GM18508 (cell line): Measurements from ENCODE around the gene ZNF416.

ENCODE experiments used
- ATAC-seq: cut with Tn5 transposase; IDR thresholded peaks from one replicate; pipeline ENCODE4 v1.9.1; 2021; ENCODE audit warnings: moderate number of reproducible peaks; ENCODE audit not compliant: insufficient read depth, unreplicated experiment

Gene ZNF416

DNA sequence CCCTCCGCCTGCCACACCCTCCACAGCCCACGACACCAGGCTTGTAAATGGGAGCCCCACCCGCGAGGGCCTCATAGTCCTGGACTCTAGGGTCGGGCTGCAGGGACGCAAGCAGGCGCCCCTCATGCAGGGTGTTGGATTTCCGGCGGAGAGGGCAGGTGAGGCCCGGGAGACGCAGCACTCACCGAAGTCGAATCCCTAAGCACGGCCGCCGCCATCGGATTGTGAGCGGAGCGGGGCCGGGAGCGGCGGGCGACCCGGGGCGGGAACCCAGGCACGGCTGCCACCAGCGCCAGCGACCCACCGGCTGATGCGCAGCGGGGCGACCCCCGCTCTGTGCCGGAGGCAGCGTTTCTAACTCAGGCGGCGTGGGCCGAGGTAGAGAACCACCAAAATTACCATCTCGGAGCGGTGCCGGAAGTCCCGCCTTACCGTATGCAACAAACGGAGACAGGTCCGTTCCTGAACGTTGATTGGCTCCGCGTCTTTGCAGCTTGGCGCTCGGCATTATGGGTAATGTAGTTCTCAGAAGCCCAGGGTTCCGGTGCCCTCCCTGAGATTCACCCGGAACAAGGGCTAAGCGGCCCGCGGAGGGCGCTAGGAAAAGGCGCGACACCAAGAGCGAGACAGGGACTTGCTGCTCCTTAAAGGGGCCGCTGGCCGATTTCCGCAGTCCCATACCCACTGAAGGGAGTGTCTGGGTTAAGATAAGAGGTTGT lies at the start of gene ZNF416:
Gene ZNF416, minus strand, starts transcription at position 425 of the 719 bp plus-strand sequence. Its CDS starts 207 bp downstream, at position 218.
- ATAC-seq: peak; percentile 94

DNA sequence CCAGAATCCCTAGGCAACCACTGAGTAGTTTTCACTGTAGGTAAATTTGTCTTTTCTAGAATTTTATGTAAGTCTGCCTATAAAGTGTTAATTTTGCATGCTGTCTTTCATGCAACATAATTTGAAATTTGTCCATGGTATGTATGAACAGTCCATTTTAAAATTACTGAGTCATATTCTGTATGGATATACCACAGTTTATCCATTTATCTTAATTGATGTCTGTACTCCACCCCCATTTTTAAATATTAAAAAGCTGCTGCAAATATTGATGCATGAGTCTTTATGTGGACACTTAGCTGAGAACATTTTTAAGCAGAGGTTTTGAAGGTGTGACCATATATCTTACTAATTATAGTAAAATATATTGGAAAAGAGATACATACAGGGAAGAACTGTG lies 44.4 kb upstream of the ZNF416 start:
- no peak for ATAC-seq

DNA sequence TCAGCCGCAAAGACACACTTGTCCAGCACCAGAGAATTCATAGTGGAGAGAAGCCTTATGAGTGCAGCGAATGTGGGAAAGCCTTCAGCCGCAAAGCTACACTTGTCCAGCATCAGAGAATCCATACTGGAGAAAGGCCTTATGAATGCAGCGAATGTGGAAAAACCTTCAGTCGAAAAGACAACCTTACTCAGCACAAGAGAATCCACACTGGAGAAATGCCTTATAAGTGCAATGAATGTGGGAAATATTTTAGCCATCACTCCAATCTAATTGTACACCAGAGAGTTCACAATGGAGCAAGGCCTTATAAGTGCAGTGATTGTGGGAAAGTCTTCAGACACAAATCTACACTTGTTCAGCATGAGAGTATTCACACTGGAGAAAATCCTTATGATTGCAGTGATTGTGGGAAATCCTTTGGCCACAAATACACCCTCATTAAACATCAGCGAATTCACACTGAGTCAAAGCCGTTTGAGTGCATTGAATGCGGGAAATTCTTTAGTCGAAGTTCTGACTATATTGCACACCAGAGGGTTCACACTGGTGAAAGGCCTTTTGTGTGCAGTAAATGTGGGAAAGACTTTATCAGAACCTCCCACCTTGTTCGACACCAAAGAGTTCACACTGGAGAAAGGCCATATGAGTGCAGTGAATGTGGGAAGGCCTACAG lies 42.1 kb upstream of the ZNF416 start:
- no peak for ATAC-seq

DNA sequence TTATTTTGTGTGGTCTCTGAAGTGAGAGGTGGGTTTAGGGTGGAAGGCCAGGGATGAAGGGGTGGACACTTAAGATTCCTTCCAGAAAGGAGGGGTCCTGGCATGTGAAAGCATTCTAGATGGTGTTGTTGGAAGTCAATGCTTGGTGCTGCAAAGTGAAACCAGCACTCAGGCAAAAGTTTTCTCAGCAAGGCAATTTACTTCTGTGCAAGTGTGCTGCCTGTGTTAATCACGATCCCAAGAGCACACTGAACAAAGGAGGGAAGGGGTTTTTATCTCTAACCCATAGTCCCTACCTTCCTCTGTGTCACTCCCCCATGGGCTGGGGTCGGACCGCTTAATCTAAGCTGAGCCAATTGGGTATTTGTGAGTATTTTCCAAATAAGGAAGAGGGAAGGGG lies 36.6 kb upstream of the ZNF416 start:
- ATAC-seq: no peak

DNA sequence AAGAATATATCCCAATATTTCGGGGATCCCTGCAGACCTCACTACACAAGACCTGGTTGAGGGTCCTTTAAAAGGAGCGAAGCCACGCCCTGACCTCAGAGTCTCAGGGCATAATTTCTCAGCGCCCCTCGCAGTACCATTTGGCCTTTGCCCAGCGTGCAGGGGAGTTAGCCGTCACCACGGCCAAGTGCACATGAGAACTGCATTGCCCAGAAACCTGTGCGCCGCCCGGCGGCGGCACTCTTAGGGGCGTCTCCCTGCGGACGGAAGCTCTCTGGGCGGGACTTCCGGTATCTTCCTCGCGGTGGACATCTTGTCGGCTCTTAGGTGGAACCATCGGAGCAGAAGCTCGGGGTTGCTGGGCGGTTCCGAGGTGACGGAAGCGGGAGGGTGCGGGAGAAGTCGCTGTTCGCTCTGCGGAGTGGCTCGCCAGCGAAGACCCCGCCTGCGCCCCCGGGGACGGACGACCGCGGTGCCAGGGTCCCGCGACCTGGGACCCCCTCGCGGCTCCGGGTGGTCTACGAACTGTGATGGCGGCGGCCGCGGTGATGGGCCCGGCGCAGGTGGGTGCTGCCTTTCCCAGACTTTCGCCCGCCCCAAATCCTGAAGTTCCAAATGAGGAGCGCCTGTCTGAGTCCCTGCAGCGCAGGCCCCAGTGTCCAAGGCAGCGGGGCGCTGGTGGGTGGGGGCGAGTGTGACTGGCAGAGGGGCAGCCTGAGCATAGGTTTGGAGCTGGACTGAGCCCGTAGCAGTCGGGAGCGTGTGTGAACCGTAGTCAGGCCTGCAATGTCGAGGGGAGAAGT lies 35.4 kb upstream of the ZNF416 start, which contains the start of gene ZNF134:
Gene ZNF134, plus strand, starts transcription at position 302 of the 803 bp plus-strand sequence. CDS start 5,227 bp downstream, outside the sequence.
- peak; percentile 89 for ATAC-seq

DNA sequence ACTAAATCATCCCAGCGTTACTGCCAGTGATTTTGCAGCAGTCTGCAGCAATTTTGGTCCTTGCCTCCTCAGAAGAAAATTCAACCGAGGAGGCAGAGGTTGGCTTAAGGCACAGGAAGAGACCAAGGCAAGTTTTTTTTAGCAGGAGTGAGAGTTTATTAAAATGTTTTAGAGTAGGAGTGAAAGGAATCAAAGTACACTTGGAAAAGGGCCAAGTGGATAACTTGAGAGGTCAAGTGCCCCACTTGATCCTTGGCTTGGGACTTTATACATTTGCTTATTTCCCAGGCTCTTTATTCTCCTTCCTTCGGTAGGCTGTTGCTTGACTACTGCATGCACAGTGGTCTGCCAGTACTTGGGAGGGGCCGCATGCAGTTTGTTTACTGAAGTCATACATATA lies 32.4 kb upstream of the ZNF416 start:
- ATAC-seq: no peak

DNA sequence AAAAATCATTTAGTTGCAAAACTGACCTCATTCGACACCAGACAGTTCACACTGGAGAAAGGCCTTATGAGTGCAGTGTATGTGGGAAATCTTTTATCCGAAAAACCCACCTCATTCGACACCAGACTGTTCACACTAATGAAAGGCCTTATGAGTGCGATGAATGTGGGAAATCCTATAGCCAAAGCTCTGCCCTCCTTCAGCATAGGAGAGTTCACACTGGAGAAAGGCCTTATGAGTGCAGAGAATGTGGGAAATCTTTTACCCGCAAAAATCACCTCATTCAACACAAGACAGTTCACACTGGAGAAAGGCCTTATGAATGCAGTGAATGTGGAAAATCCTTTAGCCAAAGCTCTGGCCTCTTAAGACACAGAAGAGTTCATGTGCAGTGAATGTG lies 28.2 kb upstream of the ZNF416 start:
- no peak for ATAC-seq

DNA sequence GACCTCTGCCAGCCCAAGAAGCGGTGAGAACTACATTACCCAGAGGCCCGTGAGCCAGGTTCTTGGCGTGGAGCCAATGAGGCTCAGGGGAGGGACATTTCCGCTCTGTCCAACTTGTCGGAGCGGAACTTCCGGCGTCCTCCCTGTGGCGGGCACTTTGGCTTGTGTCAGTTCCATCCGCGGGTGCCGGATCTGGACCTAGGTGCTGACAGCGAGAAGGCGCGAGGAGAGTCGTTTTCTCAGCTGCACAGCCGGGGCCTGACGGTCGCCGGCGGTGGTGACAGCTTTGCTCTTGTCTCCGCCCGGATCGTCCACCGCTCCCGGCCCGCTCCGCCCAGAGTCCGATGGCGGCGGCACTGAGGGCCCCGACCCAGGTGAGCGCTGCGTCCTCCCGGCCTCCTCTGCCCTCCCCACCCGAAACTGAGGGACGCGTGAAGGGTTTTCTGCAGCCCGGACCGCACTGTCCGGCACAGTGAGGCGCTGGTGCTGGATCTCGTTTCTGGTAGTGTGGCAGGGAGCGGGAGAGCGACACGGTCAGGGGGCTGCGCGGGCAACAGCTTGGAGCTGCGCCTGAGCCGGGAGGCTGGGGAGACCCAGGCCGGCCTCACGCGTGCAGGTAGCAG lies 21.2 kb upstream of the ZNF416 start, which contains the start of gene ZNF530:
Gene ZNF530, plus strand, starts transcription at position 125 of the 623 bp plus-strand sequence. CDS start 4,461 bp downstream, outside the sequence.
- ATAC-seq: peak; percentile 84

DNA sequence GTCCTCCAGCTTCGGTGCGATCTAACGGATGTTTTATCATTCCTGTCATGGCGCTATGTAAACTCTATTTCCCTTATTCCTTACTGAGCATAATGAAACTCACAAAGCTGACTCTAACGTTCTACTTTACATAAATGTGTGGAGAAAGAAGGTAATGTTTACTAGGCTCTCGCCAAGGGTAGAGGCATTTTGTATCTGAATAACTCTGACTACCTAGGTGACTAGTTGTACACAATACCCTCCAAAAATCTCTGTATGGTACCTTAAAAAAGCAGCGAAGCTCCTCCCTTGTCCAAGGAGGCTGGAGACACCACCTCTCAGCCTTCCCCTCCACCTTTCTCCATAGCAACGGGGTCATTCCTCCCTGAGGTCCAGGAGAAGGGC lies 20.7 kb upstream of the ZNF416 start:
- ATAC-seq: no peak

DNA sequence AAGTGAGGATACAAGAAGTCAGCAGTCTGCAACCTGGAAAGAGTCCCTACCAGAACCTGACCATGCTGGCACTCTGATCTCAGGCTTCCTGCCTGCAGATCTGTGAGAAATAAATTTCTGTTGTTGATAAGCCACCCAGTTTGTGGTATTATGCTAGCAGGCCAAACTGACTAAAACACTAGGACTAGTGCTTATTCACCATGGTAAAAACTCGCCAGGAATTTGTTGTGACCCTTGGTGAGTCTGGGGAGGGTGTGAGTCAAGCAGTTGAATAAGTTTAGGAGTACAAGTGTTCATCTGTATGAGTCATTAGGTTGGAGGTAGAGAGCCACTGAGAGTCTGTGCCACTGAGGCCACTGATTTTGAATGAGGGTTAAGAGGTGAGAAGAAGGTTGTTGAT lies 8.8 kb upstream of the ZNF416 start:
- ATAC-seq: no peak

DNA sequence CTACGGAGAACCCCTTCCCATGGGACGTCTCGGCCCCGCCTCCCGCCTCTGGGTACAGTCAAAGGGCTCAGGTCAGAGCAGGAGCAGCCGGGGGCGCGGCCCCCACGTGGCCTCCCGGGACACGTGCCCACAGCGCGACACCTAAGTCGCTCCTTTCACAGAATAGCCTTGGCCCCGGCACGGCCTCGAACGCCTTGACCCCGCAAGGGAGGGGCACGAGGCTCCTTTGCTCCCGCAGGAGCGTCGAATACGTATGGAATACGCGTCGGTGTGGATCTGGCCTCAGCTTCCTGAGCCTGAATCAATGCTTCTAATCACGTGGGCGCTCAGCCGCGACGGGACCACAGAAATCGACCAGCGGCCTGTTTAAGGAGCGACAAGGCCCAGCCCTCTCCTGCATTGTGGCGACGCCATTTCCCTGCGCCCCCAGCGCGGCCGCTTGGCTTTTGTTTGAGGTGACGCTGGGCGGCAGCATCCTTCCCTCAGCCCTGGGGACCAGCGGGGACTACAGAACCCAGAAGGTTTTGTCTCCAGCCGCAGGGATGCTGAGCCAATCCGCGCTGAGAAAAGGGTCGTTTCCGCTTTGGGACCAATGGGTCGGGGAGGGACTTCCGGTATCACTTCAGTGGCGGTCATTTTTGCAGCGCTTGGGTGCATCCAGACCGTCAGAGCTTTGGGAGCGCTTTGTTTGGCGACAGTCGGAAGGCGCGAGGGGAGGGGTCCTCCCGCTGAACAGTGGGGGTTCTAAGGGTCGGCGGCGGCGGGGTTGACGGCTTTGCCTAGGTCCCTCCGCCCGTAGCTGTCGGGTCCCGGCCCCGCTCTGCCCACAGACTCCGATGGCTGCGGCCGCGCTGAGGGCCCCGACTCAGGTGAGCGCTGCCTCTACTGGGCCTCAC lies 5.1 kb upstream of the ZNF416 start, which contains the start of gene ZIK1:
Gene ZIK1, plus strand, starts transcription at position 625 of the 896 bp plus-strand sequence. Its CDS starts 212 bp downstream, at position 837.
- ATAC-seq: peak; percentile 68

DNA sequence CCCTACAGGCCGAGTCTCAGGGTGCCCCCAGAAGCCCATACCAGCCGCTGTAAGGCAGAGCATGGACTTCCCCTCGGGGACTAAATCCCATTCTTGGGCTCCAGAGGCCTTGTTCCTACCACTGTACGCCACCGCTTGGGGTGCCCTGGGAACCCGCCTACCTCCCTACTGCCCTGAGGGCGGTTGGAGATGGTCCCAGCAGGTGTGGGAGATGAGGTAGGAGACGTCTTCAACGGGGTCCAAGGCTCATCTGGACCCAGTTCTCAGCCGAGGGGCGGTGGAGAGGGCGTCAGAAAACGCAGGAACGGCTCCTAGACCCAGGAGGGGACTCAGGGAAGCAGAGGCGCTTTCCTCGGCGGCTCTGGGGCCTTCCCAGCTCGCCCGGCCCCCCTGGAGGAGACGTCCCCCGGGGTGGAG lies 4.4 kb upstream of the ZNF416 start:
- ATAC-seq: no peak

DNA sequence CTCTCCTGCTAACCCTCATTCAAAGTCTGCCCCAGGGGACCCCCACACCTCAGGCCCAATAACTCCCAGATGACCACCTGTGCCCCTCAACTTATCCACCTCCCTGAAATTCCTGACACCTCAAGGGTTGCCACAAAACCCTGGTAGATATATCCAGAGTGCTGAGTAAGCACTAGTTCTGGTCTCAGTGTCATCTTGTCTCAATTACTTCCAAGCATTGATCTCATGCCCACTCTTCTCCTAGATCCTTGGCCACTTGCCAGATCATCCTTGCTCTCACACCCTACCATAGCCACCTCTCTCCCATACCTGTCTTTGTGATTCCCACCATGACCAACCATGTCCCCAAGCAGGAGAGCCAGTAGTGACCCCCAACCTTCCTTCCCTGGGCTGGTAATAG lies 2.0 kb downstream of the ZNF416 start:
- no peak for ATAC-seq

DNA sequence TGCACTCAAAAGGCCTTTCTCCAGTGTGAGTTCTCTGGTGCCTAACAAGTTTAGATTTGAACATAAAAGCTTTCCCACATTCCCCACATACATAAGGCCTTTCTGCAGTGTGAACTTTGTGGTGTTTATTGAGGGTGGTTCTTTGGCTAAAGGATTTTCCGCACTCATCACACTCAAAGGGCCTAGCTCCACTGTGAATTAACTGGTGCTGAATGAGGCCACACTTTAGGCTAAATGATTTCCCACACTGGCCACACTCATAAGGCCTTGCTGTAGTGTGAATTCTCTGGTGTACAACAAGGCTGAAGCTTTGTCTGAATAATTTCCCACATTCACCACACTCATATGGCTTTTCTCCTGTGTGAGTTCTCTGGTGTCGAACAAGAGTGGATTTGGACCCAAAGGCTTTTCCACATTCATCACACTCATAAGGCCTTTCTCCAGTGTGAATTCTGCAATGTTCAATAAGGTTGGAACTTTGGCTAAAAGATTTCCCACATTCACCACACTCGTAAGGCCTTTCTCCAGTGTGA lies 6.2 kb downstream of the ZNF416 start:
- ATAC-seq: no peak

DNA sequence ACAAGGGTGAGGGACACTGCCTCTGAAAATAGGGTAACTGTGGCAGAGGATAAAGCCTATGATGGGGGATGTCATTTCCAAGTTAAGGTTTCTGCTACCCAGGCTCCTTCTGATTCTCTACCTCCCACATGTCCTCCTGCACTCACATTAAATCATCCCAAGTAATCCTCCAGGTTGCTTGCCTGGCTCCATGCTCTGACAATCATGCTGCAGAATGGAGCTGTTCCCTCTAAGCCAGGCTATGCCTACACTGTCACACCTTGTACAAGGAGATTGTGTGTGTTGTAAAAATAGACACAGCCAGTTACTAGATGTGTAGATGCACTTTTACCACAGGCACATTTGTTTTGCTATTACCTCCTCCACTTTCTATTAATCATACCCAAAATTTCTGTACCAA lies 8.0 kb downstream of the ZNF416 start:
- no peak for ATAC-seq

DNA sequence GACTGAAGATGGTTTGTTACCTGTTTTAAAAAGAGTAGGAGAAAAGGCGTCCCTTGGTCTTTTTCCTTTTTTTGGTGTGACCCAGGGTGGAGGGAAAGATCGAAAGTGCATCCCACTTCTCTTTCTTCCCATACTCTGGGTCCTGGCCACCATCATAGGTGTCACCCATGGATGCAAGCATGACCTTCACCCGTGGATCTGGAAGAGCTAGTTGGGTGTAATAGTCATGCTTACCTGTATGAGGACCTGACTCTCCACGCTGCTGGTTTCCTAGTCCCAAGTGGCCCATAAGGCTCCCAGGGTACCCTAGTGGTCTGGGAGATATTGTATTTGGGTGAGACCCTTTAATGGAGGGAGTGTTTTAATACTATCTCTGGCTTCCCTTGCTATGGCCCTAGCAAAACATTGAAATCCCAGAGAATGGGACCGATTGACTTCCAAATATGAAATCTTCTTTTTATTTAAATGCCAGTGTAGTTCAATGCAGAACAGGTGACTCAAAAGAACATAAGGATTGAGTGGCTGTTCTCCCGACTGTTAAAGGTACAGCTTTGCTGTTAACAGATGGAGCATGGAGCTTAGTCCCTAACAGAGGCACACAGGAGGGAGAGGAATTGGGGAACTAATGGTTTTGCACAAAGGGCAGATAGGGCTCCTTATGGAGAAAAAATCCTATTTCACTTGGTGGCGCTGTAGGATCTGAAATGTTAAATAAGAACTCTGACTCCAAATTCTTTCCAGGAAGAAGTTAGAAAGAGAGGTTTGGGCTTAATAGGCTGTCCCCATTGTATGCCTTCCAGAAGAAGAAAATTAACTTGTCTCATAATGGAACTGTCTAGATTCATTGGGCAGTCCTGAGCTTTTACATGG lies 12.1 kb downstream of the ZNF416 start:
- no peak for ATAC-seq

DNA sequence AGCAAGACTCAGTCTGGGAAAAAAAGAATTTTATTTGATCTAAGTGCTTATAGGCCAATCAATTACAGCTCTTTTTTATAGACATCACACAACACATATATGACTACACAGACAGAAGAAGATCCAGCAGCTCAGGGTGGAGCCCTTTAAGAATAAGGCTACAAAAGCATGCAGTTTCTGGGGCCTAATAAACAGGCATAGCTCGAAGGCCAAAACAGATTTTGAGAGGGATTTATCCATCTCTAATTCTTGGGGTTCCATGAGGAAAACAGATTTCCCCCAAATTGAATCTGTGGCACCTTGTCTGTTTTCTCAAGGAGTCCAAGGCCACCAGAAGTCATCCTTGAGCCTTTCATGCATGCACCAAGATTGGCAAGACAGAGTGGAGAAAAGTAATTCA lies 15.2 kb downstream of the ZNF416 start:
- no peak for ATAC-seq

DNA sequence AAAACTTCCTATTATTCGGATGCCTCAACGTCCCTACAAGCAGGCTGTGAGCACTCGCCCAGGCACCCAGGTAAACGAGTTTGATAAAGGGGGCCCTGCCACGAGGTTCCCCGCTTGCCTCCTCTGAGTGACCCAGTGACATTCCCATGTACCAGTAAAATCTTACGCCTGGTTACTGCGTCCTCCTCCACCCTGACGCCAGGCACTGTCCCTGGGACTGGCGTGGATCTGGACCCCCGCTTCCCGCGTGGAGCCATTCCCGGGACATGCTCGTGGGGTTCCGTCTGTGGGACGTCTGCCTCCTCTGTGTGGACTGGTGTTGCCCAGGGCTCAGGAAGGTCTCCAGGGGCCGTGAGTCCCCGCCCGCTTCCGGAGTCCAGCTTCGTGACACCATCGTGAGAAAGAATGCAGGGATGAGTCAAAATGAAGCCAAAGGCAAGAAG lies 18.6 kb downstream of the ZNF416 start:
- no peak for ATAC-seq
